ENCODE results near the gene YIF1A.
"Not testable (repeated sequence)": the region's sequence is repeated elsewhere in the genome, so short reads cannot be mapped to it uniquely, and the experiment has no call there.

Gene YIF1A

DNA sequence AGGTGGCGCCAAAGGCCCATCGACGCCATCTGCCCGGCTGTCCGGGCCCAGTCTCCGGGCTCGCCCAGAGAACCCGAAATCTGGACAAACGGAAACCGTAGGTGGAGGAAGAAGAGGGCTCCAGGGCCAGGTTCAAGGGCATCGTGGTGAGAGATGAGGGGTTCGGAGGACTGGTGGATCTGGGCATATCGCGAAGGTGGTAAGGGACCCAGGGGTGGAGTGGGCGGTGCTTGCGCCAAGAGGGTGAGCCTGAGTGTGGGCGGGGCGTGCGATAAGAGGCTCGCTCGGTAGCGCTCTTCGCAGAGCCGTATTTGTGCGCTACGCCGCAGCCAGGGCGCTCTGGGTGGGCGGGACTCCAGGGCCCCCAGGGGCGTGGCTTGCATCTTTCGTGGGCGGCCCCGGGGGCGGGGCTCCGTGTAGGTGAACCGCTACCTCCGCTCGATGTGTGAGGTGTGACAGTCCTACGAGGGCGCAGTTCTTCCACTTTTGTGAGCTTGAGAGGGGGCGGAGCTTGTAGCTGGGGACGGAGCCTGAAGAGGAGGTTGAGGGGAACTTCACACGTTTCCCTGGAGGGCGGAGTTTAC is 23.1 kb upstream of the YIF1A start:
- peak; percentile 81 to 91 for DNase-seq (ENCODE audit: low read depth in 1 of 2, low spot score in 1 of 2)

DNA sequence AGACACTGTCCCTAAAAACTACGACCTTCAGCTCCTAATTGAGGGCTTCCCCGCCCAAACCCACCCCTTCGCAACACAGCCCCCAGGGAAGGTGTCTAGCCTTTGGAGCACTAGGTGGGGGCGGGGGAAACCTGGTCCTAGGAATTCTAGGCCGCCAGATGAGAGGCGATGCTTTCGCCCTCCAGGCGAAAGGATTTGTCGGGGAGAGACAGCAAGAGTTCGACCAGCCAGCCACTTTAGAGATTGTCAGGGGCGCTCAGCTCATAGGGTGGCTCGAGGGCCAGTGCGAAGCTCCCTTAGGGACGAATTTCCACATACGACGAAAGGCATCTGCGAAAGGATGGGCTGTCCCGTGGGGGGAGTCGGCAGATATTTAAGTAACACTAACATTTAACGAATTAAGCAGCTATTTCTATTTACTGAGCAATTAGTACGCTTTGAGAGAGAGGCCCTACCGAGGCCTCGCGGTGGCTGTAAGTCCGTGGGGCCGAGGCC is 22.6 kb upstream of the YIF1A start:
- DNase-seq (ENCODE audit: low read depth in 1 of 2, low spot score in 1 of 2) = no peak

DNA sequence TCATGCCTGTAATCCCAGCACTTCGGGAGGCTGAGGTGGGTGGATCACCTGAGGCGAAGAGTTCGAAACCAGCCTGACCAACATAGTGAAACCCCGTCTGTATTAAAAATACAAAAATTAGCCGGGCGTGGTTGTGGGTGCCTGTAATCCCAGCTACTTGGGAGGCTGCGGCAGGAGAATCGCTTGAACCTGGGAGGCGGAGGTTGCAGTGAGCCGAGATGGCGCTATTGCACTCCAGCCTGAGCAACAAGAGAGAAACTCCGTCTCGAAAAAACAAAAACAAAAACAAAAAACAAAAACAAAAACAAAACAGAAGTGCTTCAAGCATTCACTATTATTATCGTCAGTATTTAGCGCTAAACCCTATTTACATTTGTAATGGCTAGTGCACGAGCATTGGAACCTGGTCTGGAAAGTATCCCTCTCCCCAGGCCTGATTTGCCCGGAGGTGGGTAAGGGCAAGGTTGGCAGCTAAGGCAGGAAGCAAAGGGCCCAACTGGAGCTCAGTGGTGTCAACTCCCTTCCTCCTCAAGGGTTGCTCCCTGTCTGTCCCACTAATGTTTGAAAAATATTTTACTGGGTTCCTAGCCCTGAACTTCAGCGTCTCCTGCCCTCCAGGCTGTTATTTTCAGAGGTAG is 22.0 kb upstream of the YIF1A start:
- DNase-seq (ENCODE audit: low read depth in 1 of 2, low spot score in 1 of 2) = not testable (repeated sequence)

DNA sequence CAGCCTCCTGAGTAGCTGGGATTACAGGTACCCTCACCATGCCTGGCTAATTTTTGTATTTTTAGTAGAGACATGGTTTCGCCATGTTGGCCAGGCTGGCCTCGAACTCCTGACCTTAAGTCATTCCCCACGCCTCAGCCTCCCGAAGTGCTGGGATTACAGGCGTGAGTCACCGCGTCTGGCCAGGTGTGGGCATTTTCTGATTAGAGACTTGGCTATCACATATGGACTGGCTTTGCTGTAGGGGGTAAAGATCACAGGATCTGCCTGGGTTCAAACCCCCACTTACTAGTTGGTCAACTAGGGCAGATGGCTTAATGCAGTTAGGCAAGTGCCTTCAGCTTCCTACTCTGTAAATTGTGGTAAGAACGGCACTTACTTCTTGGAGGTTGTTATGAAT is 21.4 kb upstream of the YIF1A start:
- no peak for DNase-seq (ENCODE audit: low read depth in 1 of 2, low spot score in 1 of 2)

DNA sequence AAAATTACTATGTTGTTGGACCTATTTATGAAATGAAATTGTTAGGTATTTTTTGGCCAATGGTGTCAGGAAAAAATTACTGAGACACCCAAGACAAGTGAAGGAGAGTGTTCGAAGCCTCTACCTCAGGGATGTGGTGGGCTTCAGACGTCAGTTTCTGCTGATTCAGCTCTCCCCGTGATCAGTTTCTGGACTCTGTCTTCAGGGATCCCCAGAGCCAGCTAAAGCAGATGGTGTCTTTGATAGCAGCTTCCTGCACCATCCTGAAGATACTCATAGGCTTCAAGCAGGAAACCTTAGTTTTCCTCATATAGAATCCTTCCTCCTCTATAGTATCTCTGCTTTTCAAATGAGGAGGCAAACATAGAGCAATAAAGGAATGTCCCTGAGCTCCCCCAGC is 20.5 kb upstream of the YIF1A start:
- DNase-seq (ENCODE audit: low read depth in 1 of 2, low spot score in 1 of 2) = no peak

DNA sequence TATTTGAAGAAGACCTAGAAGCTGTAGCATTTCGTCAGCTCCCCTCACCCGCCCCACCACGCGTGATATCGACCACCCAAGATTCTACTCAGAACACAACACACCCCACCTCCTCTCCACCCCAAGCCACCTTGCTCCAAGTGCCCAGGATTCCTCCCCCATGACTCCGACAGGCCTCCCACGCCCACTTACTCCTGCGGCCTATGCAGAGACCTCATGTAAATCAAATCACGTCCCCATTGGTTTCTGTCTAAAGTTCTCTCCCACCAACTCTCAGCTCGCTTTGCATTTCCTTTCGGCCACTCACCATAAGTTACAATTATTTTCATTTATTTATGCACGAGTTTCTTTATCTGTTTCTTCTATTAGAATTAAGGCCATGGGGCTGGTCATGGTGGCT is 13.7 kb upstream of the YIF1A start:
- DNase-seq (ENCODE audit: low read depth in 1 of 2, low spot score in 1 of 2) = no peak

DNA sequence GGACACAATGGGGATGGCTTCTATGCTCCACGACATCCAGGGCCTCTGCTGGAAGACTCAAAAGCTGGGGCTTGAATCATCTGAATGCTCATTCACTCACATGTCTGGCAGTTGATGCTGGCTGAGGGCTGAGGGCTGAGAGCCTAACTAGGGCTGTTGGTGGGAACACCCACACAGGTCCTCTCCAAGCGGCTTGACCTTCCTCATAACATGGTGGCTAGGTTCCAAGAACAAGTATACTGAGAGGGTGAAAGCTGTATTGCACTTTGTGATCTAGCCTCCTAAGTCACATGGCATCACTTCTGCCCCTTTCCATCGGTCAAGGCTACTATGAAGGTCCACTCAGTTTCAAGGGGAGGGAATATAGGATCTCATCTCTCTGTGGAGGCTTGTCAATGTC is 10.2 kb upstream of the YIF1A start:
- no peak for DNase-seq (ENCODE audit: low read depth in 1 of 2, low spot score in 1 of 2)

DNA sequence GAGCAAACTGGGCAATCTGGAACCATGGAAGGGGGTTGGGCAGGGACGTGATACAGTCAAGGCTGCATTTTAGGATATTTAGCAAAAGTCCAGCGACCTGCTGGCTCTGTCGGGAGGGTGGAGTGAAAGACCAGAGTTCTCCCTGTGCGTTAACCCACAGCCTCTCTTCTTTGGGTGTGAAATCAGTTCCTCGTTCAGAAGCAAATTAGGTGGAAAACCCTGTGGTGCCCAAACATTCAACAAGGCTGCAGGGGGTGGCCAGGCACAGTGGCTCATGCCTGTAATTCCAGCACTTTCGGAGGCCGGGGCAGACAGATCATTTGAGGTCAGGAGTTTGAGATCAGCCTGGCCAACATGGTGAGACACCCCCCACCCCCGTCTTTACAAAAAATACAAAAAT is 8.7 kb upstream of the YIF1A start:
- no peak for DNase-seq (ENCODE audit: low read depth in 1 of 2, low spot score in 1 of 2)

DNA sequence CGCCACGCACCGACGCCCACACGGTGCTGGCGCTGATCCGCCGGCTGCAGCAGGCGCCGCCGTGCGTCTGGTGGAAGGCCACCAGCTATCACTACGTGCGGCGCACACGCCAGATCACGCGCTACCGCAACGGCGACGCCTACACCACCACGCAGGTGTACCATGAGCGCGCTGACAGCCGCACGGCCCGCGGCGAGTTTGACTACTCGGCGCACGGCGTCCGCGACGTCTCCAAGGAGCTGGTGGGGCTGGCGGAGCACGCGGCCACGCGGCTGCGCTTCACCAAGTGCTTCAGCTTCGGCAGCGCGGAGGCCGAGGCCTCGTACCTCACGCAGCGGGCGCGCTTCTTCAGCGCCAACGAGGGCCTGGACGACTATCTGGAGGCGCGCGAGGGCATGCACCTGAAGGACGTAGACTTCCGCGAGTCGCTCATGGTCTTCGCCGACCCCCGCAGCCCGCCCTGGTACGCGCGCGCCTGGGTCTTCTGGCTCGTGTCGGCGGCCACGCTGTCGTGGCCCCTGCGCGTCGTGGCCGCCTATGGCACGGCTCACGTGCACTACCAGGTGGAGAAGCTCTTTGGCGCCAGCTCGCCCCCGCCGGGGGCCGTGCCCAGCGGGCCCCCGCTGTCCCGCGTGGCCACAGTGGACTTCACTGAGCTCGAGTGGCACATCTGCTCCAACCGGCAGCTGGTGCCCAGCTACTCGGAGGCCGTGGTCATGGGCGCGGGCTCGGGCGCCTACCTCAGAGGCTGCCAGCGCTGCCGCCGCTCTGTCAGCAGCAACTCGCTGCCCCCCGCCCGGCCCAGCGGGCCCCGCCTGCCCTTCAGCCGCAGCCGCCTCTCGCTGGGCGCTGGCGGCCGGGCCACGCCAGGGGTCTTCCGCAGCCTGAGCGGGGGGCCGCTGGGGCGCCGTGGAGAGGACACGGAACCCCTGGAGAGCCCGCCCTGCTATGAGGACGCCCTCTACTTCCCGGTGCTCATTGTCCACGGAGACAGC is 6.0 kb upstream of the YIF1A start:
- DNase-seq (ENCODE audit: low read depth in 1 of 2, low spot score in 1 of 2) = no peak

DNA sequence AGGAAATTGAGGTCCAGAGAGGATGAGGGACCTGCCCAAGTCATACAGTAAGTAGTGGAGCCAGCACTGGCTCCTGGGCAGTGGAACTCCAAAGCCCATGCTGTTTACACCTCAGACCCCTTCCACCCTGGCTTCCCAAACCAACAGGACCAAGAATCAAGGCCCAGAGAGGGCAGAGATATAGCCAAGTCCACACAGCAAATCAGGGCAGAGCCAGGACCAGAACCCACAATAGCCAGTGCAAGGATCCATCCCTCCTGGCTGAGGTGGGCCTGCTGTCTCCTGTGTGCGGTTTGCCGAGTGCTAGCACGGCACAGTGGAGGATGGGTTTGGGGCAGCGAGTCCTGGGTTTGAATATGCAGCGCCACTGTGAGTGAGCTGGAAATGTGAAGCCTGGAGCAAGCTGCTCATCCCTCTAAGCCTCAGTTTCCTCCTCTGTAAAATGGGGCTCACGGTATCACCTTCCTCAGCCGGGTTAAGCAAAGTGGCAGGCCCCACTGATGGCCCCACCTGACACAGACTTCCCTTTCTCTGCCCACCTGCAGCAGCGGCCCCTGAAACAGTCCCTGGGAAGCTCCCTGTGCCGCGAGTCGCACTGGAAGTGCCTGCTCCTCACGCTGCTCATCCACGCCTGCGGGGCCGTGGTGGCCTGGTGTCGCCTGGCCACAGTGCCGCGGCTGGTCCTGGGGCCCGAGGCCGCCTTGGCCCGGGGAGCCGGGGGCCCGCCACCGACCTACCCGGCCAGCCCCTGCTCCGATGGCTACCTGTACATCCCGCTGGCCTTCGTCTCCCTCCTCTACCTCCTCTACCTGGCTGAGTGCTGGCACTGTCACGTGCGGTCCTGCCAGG is 5.1 kb upstream of the YIF1A start:
- DNase-seq (ENCODE audit: low read depth in 1 of 2, low spot score in 1 of 2) = no peak

DNA sequence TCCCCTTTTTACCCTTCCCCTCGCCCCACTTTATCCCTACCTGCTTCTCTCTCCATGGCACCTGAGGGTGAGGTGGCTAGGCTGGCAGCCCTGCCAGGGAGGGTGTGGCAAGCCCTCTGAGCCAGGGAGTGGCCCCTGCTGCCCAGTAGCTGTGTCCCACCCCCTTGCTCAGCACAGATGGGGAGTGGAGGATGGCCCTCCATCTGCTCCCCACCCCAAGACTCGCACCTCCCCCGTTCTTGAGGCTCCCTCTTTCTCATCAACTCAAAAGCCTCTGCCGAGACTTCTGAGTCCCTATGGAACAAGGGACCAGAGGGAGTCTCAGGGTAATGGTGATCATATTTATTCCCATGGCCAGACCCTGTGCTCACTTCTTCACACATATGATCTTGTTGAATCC is 4.4 kb upstream of the YIF1A start:
- DNase-seq (ENCODE audit: low read depth in 1 of 2, low spot score in 1 of 2) = no peak

DNA sequence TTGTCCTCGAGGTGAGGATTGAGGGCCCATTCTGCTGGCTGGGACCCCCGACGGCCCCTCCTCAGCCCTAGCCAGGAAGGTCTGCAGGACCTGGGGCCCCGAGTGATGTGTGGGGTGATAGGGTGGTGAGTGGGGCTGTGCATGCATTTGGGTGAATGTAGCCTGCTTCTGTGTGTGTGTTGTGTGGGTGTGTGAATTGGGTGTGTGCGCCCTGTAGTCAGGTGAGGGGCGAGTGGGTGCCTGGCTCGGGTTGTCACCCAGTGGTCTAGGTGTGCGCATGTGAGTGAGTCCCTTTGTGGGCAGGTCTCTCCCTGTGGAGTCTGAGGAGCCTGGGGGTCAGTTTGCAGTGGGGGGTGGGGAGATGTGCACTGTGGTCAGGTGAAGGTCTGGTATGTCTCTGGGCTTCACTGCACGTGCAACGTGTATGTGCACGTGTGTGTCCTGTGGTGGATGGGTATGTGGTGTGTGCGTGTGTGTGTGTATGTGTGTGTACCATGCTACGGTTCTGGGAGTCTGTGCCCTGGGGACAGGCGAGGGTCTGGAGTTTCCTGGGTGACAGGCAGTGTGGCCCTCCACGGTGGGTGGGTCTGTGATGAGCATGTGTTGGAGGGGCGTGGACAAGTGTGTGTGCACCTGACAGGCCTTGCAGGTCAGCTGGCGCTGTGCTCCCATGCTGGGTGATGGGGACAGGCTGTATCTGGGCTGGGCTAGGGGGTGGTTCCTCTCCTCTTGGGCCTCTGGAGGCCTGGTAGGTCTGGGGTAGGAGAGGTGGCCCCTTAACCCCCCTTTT is 3.8 kb upstream of the YIF1A start:
- DNase-seq (ENCODE audit: low read depth in 1 of 2, low spot score in 1 of 2) = no peak

DNA sequence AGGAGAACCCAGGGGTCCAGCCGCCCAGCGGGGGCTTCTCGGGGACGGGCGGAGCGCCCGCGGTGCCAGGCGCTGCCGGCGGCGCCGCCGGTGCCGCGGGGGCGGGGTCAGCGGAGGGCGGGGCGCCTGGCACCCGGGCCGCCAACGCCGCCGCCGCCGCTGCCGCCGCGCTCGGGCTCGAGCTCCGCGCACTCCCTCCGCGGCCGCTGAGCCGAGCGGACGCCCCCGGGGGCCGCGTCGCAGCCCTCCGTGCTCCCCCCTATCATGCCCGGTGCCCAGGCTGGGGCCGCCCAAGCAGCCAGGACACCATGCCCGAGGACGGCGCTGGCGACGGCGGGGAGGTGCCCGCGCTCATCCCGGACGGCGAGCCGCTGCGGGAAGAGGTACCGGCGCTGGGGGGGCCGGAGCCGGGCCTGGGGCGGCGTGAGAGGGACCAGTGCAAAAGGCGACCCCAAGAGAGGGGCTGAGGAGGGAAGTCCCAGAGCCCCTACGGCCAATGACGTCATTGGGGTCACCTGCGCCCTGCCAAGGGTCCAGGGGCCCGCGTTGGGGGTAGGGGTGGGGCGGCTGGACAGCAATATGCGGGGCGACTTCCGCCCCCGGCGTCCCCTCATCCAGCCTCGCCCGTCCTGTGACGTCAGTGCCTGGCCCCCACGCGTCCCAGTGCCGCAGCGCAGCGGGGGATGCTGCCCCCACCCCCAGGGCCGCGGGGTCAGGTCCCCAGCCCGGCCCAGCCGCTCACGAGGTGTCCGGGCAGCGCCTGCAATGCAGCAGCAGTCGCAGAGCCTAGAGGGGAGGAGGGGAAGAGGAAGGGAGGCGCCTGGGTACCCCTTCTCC is 3.0 kb upstream of the YIF1A start, which contains the start of gene TMEM151A:
Gene TMEM151A (plus strand): TSS at position 189 of the 837 bp plus-strand sequence. CDS start 120 bp downstream, at position 309.
- DNase-seq (ENCODE audit: low read depth in 1 of 2, low spot score in 1 of 2) = no peak

DNA sequence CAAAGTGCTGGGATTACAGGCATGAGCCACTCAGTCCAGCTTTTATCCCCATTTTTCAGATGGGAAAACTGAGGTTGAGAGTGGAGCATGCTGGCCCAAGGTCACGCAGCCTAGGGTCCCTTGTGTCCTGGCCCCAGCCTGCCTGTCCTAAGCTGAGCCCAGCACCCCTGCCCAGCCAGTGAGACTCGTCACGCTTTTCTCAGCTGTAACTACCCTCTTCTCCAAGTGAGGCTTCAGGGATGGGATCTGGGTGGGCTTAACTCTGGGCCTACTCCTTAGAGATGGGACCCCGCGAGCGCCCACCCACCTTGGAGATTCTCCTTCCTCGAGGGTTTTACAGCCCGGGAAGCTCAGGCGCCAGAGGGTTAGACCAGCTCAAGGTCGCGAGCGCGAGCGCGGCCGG is 2.4 kb upstream of the YIF1A start:
- no peak for DNase-seq (ENCODE audit: low read depth in 1 of 2, low spot score in 1 of 2)

DNA sequence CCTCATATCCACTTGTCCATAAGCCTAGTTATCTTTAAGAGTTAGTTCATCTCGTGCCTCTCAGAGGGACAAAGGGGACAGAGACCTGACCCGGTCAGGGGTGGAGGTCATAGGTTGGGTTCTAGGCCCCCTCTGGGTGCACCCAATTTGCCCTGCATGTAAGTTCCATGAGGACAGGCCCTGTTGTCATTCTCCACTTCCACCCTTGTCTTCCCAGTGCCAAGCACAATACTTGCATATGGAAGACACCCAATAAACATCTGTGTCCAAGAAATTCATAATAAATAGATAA is 1.3 kb upstream of the YIF1A start:
- DNase-seq (ENCODE audit: low read depth in 1 of 2, low spot score in 1 of 2) = no peak

DNA sequence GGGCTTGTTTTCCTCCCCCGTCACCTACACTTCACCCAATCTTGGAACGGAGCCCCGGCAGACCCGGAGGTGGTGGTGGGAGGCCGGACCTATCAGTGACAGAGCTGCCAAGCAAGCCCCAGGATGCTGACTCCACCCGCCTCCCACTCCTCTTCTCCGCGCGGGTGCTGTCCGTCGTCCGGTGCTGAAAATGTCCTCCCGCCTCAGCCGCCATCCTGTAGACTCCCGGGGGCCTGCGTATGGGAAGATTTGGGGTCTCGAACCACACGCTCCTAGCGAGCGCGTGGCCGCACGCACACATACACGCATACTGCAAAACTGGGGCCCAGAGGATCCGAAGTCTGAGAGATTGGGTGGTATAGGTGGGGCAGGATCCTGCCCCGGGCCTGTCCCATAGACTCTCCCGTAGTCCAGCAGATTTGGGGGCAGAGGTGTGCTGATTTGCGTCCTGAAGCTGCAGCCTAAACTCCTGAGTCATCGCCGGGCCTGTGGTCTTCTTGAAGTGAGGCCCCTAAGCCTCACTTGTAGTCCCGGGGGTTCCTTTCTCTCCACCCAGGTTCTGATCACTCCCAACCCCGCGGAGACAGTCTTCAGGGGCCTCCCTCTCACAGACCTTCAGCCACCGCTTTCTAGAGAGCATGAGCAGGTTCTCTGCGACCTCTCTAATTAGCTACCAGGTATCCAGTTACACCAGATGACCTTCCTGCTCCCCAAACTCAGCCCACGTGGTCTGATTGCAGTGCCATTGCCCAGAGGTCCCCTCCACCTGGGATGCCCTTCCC is 796 bp upstream of the YIF1A start:
- peak in 1 of 2 donors; percentile 76 for DNase-seq (ENCODE audit: low read depth in 1 of 2, low spot score in 1 of 2)

DNA sequence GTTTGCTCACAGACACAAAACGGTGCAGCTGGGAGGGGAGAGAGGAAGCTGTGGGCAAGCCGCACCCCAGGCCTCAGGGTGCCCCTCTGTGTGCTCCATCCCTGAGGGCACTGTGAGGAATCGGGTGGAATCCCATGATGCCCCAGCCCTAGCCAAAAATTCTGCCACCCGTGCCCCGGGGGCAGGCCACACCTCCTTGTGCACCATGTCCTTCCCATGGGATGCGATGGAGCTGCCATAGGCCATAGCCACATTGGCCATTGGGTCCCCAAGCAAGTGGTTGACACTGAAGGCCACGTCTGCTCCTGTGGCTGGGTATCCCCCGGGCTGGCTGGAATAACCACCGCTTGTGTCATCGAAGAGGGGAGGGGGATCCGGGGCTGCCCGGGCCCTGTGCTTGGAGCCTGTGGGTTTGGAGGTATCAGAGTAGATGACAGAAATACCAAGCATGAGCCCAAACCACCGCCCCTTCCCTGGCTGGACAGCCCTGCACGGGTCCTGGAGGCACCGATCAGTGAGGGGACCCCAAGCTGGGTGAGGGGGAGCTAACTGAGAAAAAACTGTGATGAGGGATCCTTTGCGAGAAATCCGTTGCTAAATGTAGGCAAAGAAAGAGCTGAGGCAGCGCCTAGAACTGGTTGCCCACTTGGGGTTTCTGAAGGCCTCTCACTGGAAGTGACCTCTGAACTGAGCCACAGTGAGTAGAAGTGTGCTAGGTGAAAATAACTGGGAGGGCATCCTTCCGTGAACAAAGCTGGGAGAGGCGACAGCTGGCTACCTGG is 863 bp downstream of the YIF1A start:
- no peak for DNase-seq (ENCODE audit: low read depth in 1 of 2, low spot score in 1 of 2)
